ENCODE data around the gene LYPD5. TPM values are rescaled to one million over a fixed set of nuclear protein-coding genes. Genes with fewer than 3 reads are reported as not detected.

LYPD5 gene
- total and polyA plus RNA-seq, 10 donors: 2.1 to 48.1 (median 7.0) TPM

DNA sequence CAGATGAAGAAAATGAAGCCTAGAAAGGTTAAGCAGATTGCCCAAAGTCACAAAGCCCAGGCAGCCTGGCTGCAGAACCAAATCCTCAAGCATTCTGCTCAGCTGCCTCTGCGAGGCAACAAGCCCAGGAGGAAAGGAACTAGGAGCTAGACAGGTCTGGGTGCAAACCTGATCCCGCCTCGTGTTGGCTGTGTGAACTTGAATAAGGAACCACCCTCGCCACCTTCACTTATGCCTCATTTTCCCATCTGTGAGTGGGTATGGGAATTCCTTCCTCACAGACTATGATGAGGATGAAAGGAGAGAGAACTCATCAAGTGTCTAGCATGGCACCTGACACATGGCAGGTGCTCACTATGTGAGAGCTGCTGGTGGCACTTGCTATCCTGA, 54.0 kb downstream of the LYPD5 start:
- Histone ChIP-seq H3K27ac (peak overlapping the region in 3 of 8 donors; percentile 44 to 62 (median 48)), H3K4me3 (no peak overlapping the region), H3K9me3 (no peaks in the 10 kb centered on the region), H3K27me3 (replicated peaks in 1 of 7) (no peaks in the 10 kb centered on the region), H3K36me3 (peaks cover 0 to 94% (median 81%) of the 10 kb centered on the region in 6 donors), H3K4me1 (peaks cover 18 to 63% (median 50%) of the 10 kb centered on the region in 6 donors)
- intact Hi-C loops (cut with DNase I; ENCODE audit: low total_unique reads): no loop called here
- TF ChIP-seq POLR2AphosphoS5 (IDR thresholded peaks at IDR 0.05) (no peak), POLR2A (IDR thresholded peaks at IDR 0.05) (no peak)
- TF ChIP-seq, protein P1, sequence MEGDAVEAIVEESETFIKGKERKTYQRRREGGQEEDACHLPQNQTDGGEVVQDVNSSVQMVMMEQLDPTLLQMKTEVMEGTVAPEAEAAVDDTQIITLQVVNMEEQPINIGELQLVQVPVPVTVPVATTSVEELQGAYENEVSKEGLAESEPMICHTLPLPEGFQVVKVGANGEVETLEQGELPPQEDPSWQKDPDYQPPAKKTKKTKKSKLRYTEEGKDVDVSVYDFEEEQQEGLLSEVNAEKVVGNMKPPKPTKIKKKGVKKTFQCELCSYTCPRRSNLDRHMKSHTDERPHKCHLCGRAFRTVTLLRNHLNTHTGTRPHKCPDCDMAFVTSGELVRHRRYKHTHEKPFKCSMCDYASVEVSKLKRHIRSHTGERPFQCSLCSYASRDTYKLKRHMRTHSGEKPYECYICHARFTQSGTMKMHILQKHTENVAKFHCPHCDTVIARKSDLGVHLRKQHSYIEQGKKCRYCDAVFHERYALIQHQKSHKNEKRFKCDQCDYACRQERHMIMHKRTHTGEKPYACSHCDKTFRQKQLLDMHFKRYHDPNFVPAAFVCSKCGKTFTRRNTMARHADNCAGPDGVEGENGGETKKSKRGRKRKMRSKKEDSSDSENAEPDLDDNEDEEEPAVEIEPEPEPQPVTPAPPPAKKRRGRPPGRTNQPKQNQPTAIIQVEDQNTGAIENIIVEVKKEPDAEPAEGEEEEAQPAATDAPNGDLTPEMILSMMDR (IDR thresholded peaks at IDR 0.05 in 8 of 11, conservative IDR thresholded peaks at IDR 0.05 in 3 of 11): no peak
- 75 to 93% (median 80%) methylated on average over 4 of the region's 4 CpGs for WGBS, 5 donors
- DNase-seq: no peak

DNA sequence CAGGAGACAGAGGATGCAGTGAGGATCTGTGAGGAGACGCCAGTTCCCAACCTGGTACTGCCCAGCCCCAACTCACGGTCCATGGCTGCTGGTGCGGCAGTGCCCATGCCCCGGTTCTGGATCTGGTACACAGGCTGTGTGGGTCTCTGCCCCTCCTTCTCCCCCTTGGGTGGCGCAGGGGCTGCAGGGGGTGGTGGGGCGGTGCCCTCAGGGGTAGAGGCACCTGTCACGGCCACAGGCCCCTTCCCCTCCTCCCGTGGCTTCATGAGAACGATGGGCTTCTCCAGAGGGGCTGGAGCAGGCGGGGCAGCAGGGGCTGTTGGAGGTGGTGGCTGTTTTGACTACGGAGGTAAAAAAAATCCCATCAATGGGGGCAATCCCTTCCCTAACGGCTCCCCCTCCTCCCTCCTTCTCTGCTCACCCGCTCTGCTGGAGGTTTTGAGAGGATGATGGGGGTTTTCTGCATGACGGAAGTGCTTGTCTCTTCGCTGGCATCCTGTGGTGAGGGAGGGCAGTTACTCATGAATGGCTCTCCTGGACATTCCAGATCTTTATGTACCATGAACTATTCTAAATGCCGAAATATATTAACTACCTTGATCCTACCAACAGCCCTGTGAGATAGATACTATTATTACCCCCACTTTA, 54.6 kb downstream of the LYPD5 start:
- 71 to 88% (median 80%) methylated on average over 14 to 16 of the region's 16 CpGs for WGBS, 5 donors
- peak overlapping the region in 3 of 8 donors; percentile 44 to 62 (median 48) for H3K27ac ChIP-seq
- H3K4me1 ChIP-seq: peaks cover 13 to 58% (median 45%) of the 10 kb centered on the region in 6 donors
- no peak overlapping the region for H3K4me3 ChIP-seq
- peak in 1 of 3 donors; percentile 29 for TF ChIP-seq POLR2AphosphoS5 (IDR thresholded peaks at IDR 0.05)
- TF ChIP-seq POLR2A (IDR thresholded peaks at IDR 0.05): no peak
- peaks cover 0 to 99% (median 86%) of the 10 kb centered on the region in 6 donors for H3K36me3 ChIP-seq
- H3K27me3 ChIP-seq (replicated peaks in 1 of 7): no peaks in the 10 kb centered on the region
- no peaks in the 10 kb centered on the region for H3K9me3 ChIP-seq
- intact Hi-C loops (cut with DNase I; ENCODE audit: low total_unique reads): no loop called here
- DNase-seq: no peak

Other genes with a start within 250 kb of the LYPD5 start
- gene XRCC1, start 226.9 kb downstream of the LYPD5 start, total RNA-seq: 10 to 100 TPM; 23.6 to 32.0 (median 26.0) TPM
- 10 to 100 TPM; 16.0 to 19.0 (median 16.4) TPM for gene XRCC1, start 226.9 kb downstream of the LYPD5 start, polyA plus RNA-seq
- 1 to 10 TPM; 2.0 to 8.7 (median 4.3) TPM for gene PINLYP, start 226.6 kb downstream of the LYPD5 start, total RNA-seq
- 10 to 100 TPM in 1 of 3 donors, 1 to 10 TPM in 2; 6.9 to 10.5 (median 9.6) TPM for gene PINLYP, start 226.6 kb downstream of the LYPD5 start, polyA plus RNA-seq
- gene IRGQ, start 206.3 kb downstream of the LYPD5 start, total RNA-seq: 10 to 100 TPM; 16.5 to 25.9 (median 20.9) TPM
- 1 to 10 TPM; 3.1 to 3.9 (median 3.8) TPM for gene IRGQ, start 206.3 kb downstream of the LYPD5 start, polyA plus RNA-seq
- 10 to 100 TPM in 5 of 7 donors, 1 to 10 TPM in 2; 8.1 to 12.9 (median 11.5) TPM for gene ZNF576, start 205.9 kb downstream of the LYPD5 start, total RNA-seq
- gene ZNF576, start 205.9 kb downstream of the LYPD5 start, polyA plus RNA-seq: 10 to 100 TPM in 1 of 3 donors, 1 to 10 TPM in 2; 6.9 to 14.7 (median 9.8) TPM
- under 1 TPM; 0.32 to 0.94 (median 0.40) TPM for gene SRRM5, start 190.4 kb downstream of the LYPD5 start, total RNA-seq
- gene SRRM5, start 190.4 kb downstream of the LYPD5 start, polyA plus RNA-seq: under 1 TPM; 0.26 to 0.54 (median 0.52) TPM
- gene ZNF428, start 182.8 kb downstream of the LYPD5 start, total RNA-seq: 10 to 100 TPM; 19.9 to 29.4 (median 26.2) TPM
- 10 to 100 TPM; 36.0 to 54.7 (median 51.9) TPM for gene ZNF428, start 182.8 kb downstream of the LYPD5 start, polyA plus RNA-seq
- 1 to 10 TPM; 1.8 to 3.5 (median 2.0) TPM for gene CADM4, start 162.6 kb downstream of the LYPD5 start, total RNA-seq
- 1 to 10 TPM in 2 of 3 donors, under 1 TPM in 1; 0.89 to 4.7 (median 2.2) TPM for gene CADM4, start 162.6 kb downstream of the LYPD5 start, polyA plus RNA-seq
- 10 to 100 TPM; 20.3 to 86.4 (median 41.7) TPM for gene PLAUR, start 132.3 kb downstream of the LYPD5 start, total RNA-seq
- gene PLAUR, start 132.3 kb downstream of the LYPD5 start, polyA plus RNA-seq: 10 to 100 TPM in 1 of 3 donors, 1 to 10 TPM in 2; 7.3 to 12.0 (median 8.7) TPM
- gene IRGC, start 86.4 kb downstream of the LYPD5 start, total RNA-seq: not detected
- not detected for gene IRGC, start 86.4 kb downstream of the LYPD5 start, polyA plus RNA-seq
- 10 to 100 TPM; 30.9 to 65.9 (median 54.6) TPM for gene SMG9, start 47.5 kb downstream of the LYPD5 start, total RNA-seq
- gene SMG9, start 47.5 kb downstream of the LYPD5 start, polyA plus RNA-seq: 10 to 100 TPM; 34.0 to 44.8 (median 44.3) TPM
- 10 to 100 TPM; 14.3 to 24.2 (median 21.3) TPM for gene KCNN4, start 21.5 kb downstream of the LYPD5 start, total RNA-seq
- gene KCNN4, start 21.5 kb downstream of the LYPD5 start, polyA plus RNA-seq: 10 to 100 TPM; 25.3 to 77.6 (median 56.1) TPM
- 10 to 100 TPM in 6 of 7 donors, 1 to 10 TPM in 1; 6.0 to 15.6 (median 11.9) TPM for gene ZNF283, start 24.9 kb upstream of the LYPD5 start, total RNA-seq
- gene ZNF283, start 24.9 kb upstream of the LYPD5 start, polyA plus RNA-seq: 1 to 10 TPM; 1.1 to 3.0 (median 1.1) TPM
- gene ZNF404, start 81.5 kb upstream of the LYPD5 start, total RNA-seq: 1 to 10 TPM; 2.5 to 6.0 (median 3.8) TPM
- 10 to 100 TPM in 1 of 3 donors, 1 to 10 TPM in 2; 8.2 to 10.3 (median 9.1) TPM for gene ZNF404, start 81.5 kb upstream of the LYPD5 start, polyA plus RNA-seq
- gene ZNF45, start 132.8 kb upstream of the LYPD5 start, total RNA-seq: 10 to 100 TPM; 12.9 to 24.5 (median 16.2) TPM
- 1 to 10 TPM; 3.9 to 6.1 (median 5.4) TPM for gene ZNF45, start 132.8 kb upstream of the LYPD5 start, polyA plus RNA-seq
- 1 to 10 TPM; 3.4 to 8.7 (median 6.3) TPM for gene ZNF221, start 148.8 kb upstream of the LYPD5 start, total RNA-seq
- gene ZNF221, start 148.8 kb upstream of the LYPD5 start, polyA plus RNA-seq: under 1 TPM; 0.09 to 0.58 (median 0.29) TPM
- 10 to 100 TPM in 5 of 7 donors, 1 to 10 TPM in 2; 9.7 to 18.2 (median 11.8) TPM for gene ZNF155, start 181.7 kb upstream of the LYPD5 start, total RNA-seq
- gene ZNF155, start 181.7 kb upstream of the LYPD5 start, polyA plus RNA-seq: 1 to 10 TPM; 5.1 to 6.1 (median 5.3) TPM
- gene ZNF230, start 200.5 kb upstream of the LYPD5 start, total RNA-seq: 10 to 100 TPM in 2 of 7 donors, 1 to 10 TPM in 5; 7.9 to 15.2 (median 8.9) TPM
- 1 to 10 TPM; 2.4 to 3.0 (median 2.7) TPM for gene ZNF230, start 200.5 kb upstream of the LYPD5 start, polyA plus RNA-seq
- gene ZNF222, start 222.9 kb upstream of the LYPD5 start, total RNA-seq: 10 to 100 TPM in 1 of 7 donors, 1 to 10 TPM in 6; 4.6 to 12.5 (median 5.8) TPM
- 1 to 10 TPM; 3.4 to 4.8 (median 4.0) TPM for gene ZNF222, start 222.9 kb upstream of the LYPD5 start, polyA plus RNA-seq
- gene ZNF223, start 249.6 kb upstream of the LYPD5 start, total RNA-seq: 1 to 10 TPM; 3.7 to 9.9 (median 6.3) TPM
- 1 to 10 TPM; 2.7 to 2.9 (median 2.9) TPM for gene ZNF223, start 249.6 kb upstream of the LYPD5 start, polyA plus RNA-seq

Data from spleen (tissue), 11 donors.